Smooth muscle cell of the pulmonary artery (primary cell): ENCODE measurements around the gene ZNF485. TPM values are rescaled to one million over a fixed set of nuclear protein-coding genes. Genes with fewer than 3 reads are reported as not detected.

Experiments used
- total RNA-seq: library from RNA; depleted of rRNA; stranded (reverse); fragments of >200 nt; gene quantifications from 2 replicates; pipeline ENCODE4 v1.2.3, GENCODE V29; 2014

The ZNF485 gene
- 1.6 and 2.7 TPM in 2 replicates for total RNA-seq

GRCh38 chr10:43606323-43607198, at the start of gene ZNF485:
Gene ZNF485 (plus strand): TSS chr10:43606438. CDS start chr10:43607051, 613 bp downstream.

GRCh38 chr10:43574001-43574892, 32.0 kb upstream of the ZNF485 start, which contains the start of gene ZNF239:
Gene ZNF239 (minus strand): TSS chr10:43574616. CDS start chr10:43558079, 16,537 bp downstream.

DNA sequence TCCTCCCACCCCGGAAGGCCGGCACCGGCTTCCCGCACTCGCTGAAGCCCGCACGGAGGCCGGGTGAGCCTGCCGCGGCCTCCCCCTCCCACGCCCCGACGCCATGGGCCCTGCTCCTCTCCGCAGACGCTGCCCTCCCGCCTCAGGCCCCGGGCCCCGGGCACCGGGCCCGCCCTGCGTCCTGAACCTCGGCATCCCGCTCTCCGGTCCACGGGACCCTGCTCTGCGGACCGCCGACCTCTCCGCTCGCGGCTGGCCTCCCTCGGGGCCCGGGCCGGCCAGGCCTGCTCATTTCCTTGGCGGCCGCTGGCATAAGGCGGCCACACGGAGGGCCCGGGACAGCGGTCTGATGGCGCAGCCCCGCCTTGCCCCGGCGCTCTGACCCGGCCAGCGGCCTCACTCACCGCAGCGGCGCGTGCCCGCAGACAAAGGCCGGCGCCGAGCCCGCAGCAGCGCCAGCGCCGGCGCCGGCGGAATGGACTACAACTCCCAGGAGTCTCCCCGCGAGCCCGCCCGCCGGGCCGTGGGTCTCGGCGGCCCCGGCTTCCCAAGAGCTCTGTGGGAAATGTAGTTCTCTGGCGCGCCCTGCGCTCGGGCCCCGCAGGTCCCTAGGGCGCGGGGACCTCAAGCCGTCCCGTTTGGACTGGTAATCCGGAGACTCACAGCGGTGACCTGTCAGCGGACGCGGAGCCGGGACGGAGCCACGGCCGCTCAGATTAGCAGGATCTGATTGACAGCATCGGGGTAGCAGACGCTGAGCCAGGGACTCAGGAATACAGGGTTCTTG, 42.4 kb downstream of the ZNF485 start, which contains the start of gene ZNF32:
ZNF32 (minus strand) TSS at position 484 of the 787 bp plus-strand sequence. CDS start 2,748 bp downstream, outside the sequence.

Other genes starting within 250 kb of the ZNF485 start
- gene FXYD4, start 234.8 kb upstream of the ZNF485 start, total RNA-seq = not detected in 2 replicates
- gene HNRNPF, start 197.3 kb upstream of the ZNF485 start, total RNA-seq = 170 and 175 TPM in 2 replicates
- 4.4 and 10.1 TPM in 2 replicates for gene ZNF487, start 169.3 kb upstream of the ZNF485 start, total RNA-seq
- 5.9 and 7.5 TPM in 2 replicates for gene ZNF239, start 31.8 kb upstream of the ZNF485 start, total RNA-seq
- 19.4 and 24.8 TPM in 2 replicates for gene ZNF32, start 42.4 kb downstream of the ZNF485 start, total RNA-seq